WTC11 (cell line): ENCODE data around the gene TREML2. TPM values are rescaled to one million over a fixed set of nuclear protein-coding genes. Genes with fewer than 3 reads are reported as not detected.
A peak's percentile ranks its signal among the peaks of the same experiment; 100 is the strongest.

Experiments used
- AR ChIP-seq: fragments of 250-450 bp; sonication (Bioruptor Pico); IDR thresholded peaks from 2 replicates; pipeline ENCODE4 v1.9.0; 2021; ENCODE audit warnings: mild to moderate bottlenecking
- ARID4B ChIP-seq: sonication (generic); formaldehyde crosslinking; IDR thresholded peaks from 2 replicates; pipeline ENCODE4 v1.8.0; 2023; ENCODE audit warnings: missing genetic modification reagents, mild to moderate bottlenecking, borderline replicate concordance
- ATF2 ChIP-seq: sonication (generic); formaldehyde crosslinking; IDR thresholded peaks from 2 replicates; pipeline ENCODE4 v1.8.1; 2022; ENCODE audit warnings: low read depth, missing genetic modification reagents, borderline replicate concordance
- CTCF ChIP-seq: fragments of 200-600 bp; IDR thresholded peaks from 2 replicates; pipeline ENCODE4 v1.8.0; 2022; ENCODE audit warnings: antibody characterized with exemption
- E2F4 ChIP-seq: sonication (generic); formaldehyde crosslinking; IDR thresholded peaks from 2 replicates; pipeline ENCODE4 v1.8.1; 2022; ENCODE audit warnings: low read depth, mild to moderate bottlenecking, moderate library complexity, missing genetic modification reagents, borderline replicate concordance
- EMX1 ChIP-seq: fragments of 250-450 bp; sonication (Bioruptor Pico); IDR thresholded peaks from 2 replicates; pipeline ENCODE4 v1.8.0; 2021; ENCODE audit warnings: mild to moderate bottlenecking
- GTF2I ChIP-seq: fragments of 250-450 bp; sonication (Bioruptor Pico); conservative IDR thresholded peaks from 2 replicates; pipeline ENCODE4 v1.4.0; 2021; ENCODE audit warnings: mild to moderate bottlenecking
- HMGXB4 ChIP-seq: sonication (generic); formaldehyde crosslinking; IDR thresholded peaks from 2 replicates; pipeline ENCODE4 v1.8.1; 2023; ENCODE audit warnings: mild to moderate bottlenecking, moderate library complexity, missing genetic modification reagents
- MXD4 ChIP-seq: fragments of 250-450 bp; sonication (Bioruptor Pico); IDR thresholded peaks from 2 replicates; pipeline ENCODE4 v1.8.0; 2021; ENCODE audit warnings: mild to moderate bottlenecking, moderate library complexity, borderline replicate concordance
- NFE2L1 ChIP-seq: sonication (generic); formaldehyde crosslinking; IDR thresholded peaks from 2 replicates; pipeline ENCODE4 v1.8.1; 2023; ENCODE audit warnings: missing genetic modification reagents
- NR1H2 ChIP-seq: sonication (generic); formaldehyde crosslinking; IDR thresholded peaks from 2 replicates; pipeline ENCODE4 v1.9.0; 2021; ENCODE audit warnings: mild to moderate bottlenecking, moderate library complexity, missing genetic modification reagents
- NR3C1 ChIP-seq: sonication (generic); formaldehyde crosslinking; conservative IDR thresholded peaks from 2 replicates; pipeline ENCODE4 v1.8.1; 2023; ENCODE audit warnings: low read depth, mild to moderate bottlenecking, missing genetic modification reagents
- PREB ChIP-seq: sonication (generic); formaldehyde crosslinking; IDR thresholded peaks from 2 replicates; pipeline ENCODE4 v1.8.1; 2022; ENCODE audit warnings: mild to moderate bottlenecking, missing genetic modification reagents, moderate library complexity, borderline replicate concordance
- SMAD3 ChIP-seq: sonication (generic); formaldehyde crosslinking; IDR thresholded peaks from 2 replicates; pipeline ENCODE4 v1.8.0; 2022; ENCODE audit warnings: missing genetic modification reagents, mild to moderate bottlenecking, borderline replicate concordance
- SMAD4 ChIP-seq: sonication (generic); formaldehyde crosslinking; IDR thresholded peaks from 2 replicates; pipeline ENCODE4 v1.8.0; 2022; ENCODE audit warnings: mild to moderate bottlenecking, missing genetic modification reagents
- TCF7 ChIP-seq: sonication (generic); formaldehyde crosslinking; IDR thresholded peaks from 2 replicates; pipeline ENCODE4 v1.8.0; 2022; ENCODE audit warnings: mild to moderate bottlenecking, low read depth, missing genetic modification reagents, moderate library complexity
- ZBTB43 ChIP-seq: sonication (generic); formaldehyde crosslinking; IDR thresholded peaks from 2 replicates; pipeline ENCODE4 v1.8.1; 2023; ENCODE audit warnings: mild to moderate bottlenecking, missing genetic modification reagents
- ZNF396 ChIP-seq: fragments of 250-450 bp; sonication (Bioruptor Pico); IDR thresholded peaks from 2 replicates; pipeline ENCODE4 v1.8.0; 2021; ENCODE audit warnings: mild to moderate bottlenecking, moderate library complexity, borderline replicate concordance
- ZNF423 ChIP-seq: fragments of 250-450 bp; sonication (Bioruptor Pico); IDR thresholded peaks from 2 replicates; pipeline ENCODE4 v2.1.2; 2022; ENCODE audit warnings: mild to moderate bottlenecking, moderate library complexity
- ZSCAN18 ChIP-seq: fragments of 250-450 bp; sonication (Bioruptor Pico); IDR thresholded peaks from 2 replicates; pipeline ENCODE4 v2.1.2; 2022; ENCODE audit warnings: mild to moderate bottlenecking, moderate library complexity
- total RNA-seq: library from RNA; stranded (reverse); gene quantifications from 3 replicates; pipeline ENCODE4 v1.2.3, GENCODE V29; 2021

The TREML2 gene
- total RNA-seq, 1 experiment from 2014 or later, result 0.15 TPM

- TF ChIP-seq ZSCAN18 (CRISPR knock-in tag) (no peak), TCF7 (no peak), EMX1 (CRISPR knock-in tag) (no peak), SMAD4 (CRISPR knock-in tag) (peak; percentile 65; the same call in 1 of the 2 replicates), ZNF396 (CRISPR knock-in tag) (no peak), NFE2L1 (CRISPR knock-in tag) (no peak), AR (CRISPR knock-in tag) (no peak), NR3C1 (CRISPR knock-in tag) (no peak), ZNF423 (CRISPR knock-in tag) (no peak), GTF2I (CRISPR knock-in tag) (no peak), SMAD3 (CRISPR knock-in tag) (no peak), HMGXB4 (CRISPR knock-in tag) (no peak), ARID4B (CRISPR knock-in tag) (peak; percentile 80; the same call in 1 of the 2 replicates), ATF2 (CRISPR knock-in tag) (no peak), PREB (CRISPR knock-in tag) (no peak), E2F4 (CRISPR knock-in tag) (no peak), MXD4 (no peak), CTCF (no peak), NR1H2 (CRISPR knock-in tag) (no peak), ZBTB43 (CRISPR knock-in tag) (no peak)
These were observed 33.6 kb downstream of the TREML2 start (continued) for GRCh38 chr6:41167173-41167963.
